OCI-LY1 (cell line): ENCODE results near the gene CHP2.

Source experiments
- H2AFZ ChIP-seq: fragments of 200-600 bp; sonication (generic), shearing (Covaris generic); 2 replicates; pipeline ENCODE4 v1.6.0; 2014; ENCODE audit warnings: antibody characterized with exemption, mild to moderate bottlenecking, low read length
- H3F3A ChIP-seq: fragments of 200-600 bp; sonication (generic), shearing (Covaris generic); 2 replicates; pipeline ENCODE4 v1.6.0; 2014; ENCODE audit warnings: mild to moderate bottlenecking, antibody characterized with exemption, low read length, moderate library complexity; ENCODE audit not compliant: insufficient read depth
- H3K27ac ChIP-seq: fragments of 200-600 bp; sonication (generic); 2 replicates; pipeline ENCODE4 v1.5.1; 2014; ENCODE audit warnings: low read length, mixed run types, mild to moderate bottlenecking, low read depth; ENCODE audit not compliant: poor library complexity, severe bottlenecking
- H3K27me3 ChIP-seq: fragments of 200-600 bp; sonication (generic); 2 replicates; pipeline ENCODE4 v1.6.0; 2014; ENCODE audit warnings: antibody characterized with exemption, mild to moderate bottlenecking, low read length, moderate library complexity; ENCODE audit not compliant: insufficient read depth
- H3K36me3 ChIP-seq: fragments of 200-600 bp; sonication (generic); 2 replicates; pipeline ENCODE4 v1.6.1; 2014; ENCODE audit warnings: mild to moderate bottlenecking, antibody characterized with exemption, low read length, moderate library complexity, mixed read lengths; ENCODE audit not compliant: insufficient read depth
- H3K4me1 ChIP-seq: fragments of 200-600 bp; sonication (generic); 2 replicates; pipeline ENCODE4 v1.5.1; 2014; ENCODE audit warnings: mild to moderate bottlenecking, low read length, moderate library complexity; ENCODE audit not compliant: insufficient read depth, severe bottlenecking
- H3K4me2 ChIP-seq: fragments of 200-600 bp; sonication (generic), shearing (Covaris generic); 2 replicates; pipeline ENCODE4 v1.6.1; 2014; ENCODE audit warnings: low read length
- H3K4me3 ChIP-seq: fragments of 200-600 bp; sonication (generic); 2 replicates; pipeline ENCODE4 v1.5.1; 2014; ENCODE audit warnings: low read length, low read depth, mild to moderate bottlenecking, mixed read lengths; ENCODE audit not compliant: poor library complexity, severe bottlenecking
- H3K79me2 ChIP-seq: fragments of 200-600 bp; shearing (Covaris generic); 2 replicates; pipeline ENCODE4 v1.6.1; 2016; ENCODE audit warnings: mixed run types, low read length, mixed read lengths; ENCODE audit not compliant: insufficient read depth
- H3K9ac ChIP-seq: fragments of 200-600 bp; sonication (generic), shearing (Covaris generic); 2 replicates; pipeline ENCODE4 v1.6.1; 2014; ENCODE audit warnings: mild to moderate bottlenecking, low read length, mixed read lengths
- H3K9me2 ChIP-seq: fragments of 200-600 bp; sonication (generic), shearing (Covaris generic); 2 replicates; pipeline ENCODE4 v1.6.1; 2014; ENCODE audit warnings: low read depth, mild to moderate bottlenecking, low read length, mixed read lengths
- H3K9me3 ChIP-seq: fragments of 200-600 bp; shearing (Covaris generic); 2 replicates; pipeline ENCODE4 v1.6.1; 2014; ENCODE audit warnings: low read length, mixed read lengths
- H4K20me1 ChIP-seq: fragments of 200-600 bp; sonication (generic), shearing (Covaris generic); 2 replicates; pipeline ENCODE4 v1.6.0; 2016; ENCODE audit warnings: mild to moderate bottlenecking, low read length; ENCODE audit not compliant: insufficient read depth
- EZH2 ChIP-seq: fragments of 200-600 bp; sonication (generic), shearing (Covaris generic); IDR thresholded peaks from 2 replicates; pipeline ENCODE4 v1.8.0; 2017; ENCODE audit warnings: borderline replicate concordance, mixed run types, mild to moderate bottlenecking, antibody characterized with exemption, low read length, moderate library complexity, mixed read lengths
- TF ChIP-seq, protein P1 (sequence below): fragments of 200-600 bp; sonication (generic), shearing (Covaris generic); IDR thresholded peaks from 2 replicates; pipeline ENCODE4 v1.5.1; 2017; ENCODE audit warnings: mild to moderate bottlenecking, antibody characterized with exemption, low read length, moderate library complexity, mixed read lengths

The CHP2 gene

GRCh38 chr16:23784811-23785447 lies 30.1 kb downstream of the CHP2 start:
- H3K9ac ChIP-seq = no peak overlapping the region
- no peaks in the 10 kb centered on the region for H4K20me1 ChIP-seq
- no peaks in the 10 kb centered on the region; the same call in 1 of the 2 replicates for H3K27me3 ChIP-seq
- H3K9me3 ChIP-seq = no peaks in the 10 kb centered on the region
- no peak overlapping the region for H3K27ac ChIP-seq
- peaks cover 9% of the 10 kb centered on the region for H3K4me1 ChIP-seq
- no peaks in the 10 kb centered on the region for H3F3A ChIP-seq
- TF ChIP-seq EZH2 = no peak
- TF ChIP-seq, protein P1, sequence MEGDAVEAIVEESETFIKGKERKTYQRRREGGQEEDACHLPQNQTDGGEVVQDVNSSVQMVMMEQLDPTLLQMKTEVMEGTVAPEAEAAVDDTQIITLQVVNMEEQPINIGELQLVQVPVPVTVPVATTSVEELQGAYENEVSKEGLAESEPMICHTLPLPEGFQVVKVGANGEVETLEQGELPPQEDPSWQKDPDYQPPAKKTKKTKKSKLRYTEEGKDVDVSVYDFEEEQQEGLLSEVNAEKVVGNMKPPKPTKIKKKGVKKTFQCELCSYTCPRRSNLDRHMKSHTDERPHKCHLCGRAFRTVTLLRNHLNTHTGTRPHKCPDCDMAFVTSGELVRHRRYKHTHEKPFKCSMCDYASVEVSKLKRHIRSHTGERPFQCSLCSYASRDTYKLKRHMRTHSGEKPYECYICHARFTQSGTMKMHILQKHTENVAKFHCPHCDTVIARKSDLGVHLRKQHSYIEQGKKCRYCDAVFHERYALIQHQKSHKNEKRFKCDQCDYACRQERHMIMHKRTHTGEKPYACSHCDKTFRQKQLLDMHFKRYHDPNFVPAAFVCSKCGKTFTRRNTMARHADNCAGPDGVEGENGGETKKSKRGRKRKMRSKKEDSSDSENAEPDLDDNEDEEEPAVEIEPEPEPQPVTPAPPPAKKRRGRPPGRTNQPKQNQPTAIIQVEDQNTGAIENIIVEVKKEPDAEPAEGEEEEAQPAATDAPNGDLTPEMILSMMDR = no peak
- no peaks in the 10 kb centered on the region for H3K9me2 ChIP-seq
- no peaks in the 10 kb centered on the region for H3K36me3 ChIP-seq
- no peaks in the 10 kb centered on the region for H3K79me2 ChIP-seq
- no peak overlapping the region for H3K4me2 ChIP-seq
- H3K4me3 ChIP-seq = no peak overlapping the region
- H2AFZ ChIP-seq = no peak overlapping the region

- no peaks in the 10 kb centered on the region; the same call in 1 of the 2 replicates for H3K27me3 ChIP-seq
- no peak overlapping the region for H3K27ac ChIP-seq
- no peaks in the 10 kb centered on the region for H3K9me3 ChIP-seq
- H3K9ac ChIP-seq = no peak overlapping the region
- no peaks in the 10 kb centered on the region for H3F3A ChIP-seq
- H3K4me1 ChIP-seq = peaks cover under 1% of the 10 kb centered on the region
- H3K36me3 ChIP-seq = no peaks in the 10 kb centered on the region
- no peaks in the 10 kb centered on the region for H3K79me2 ChIP-seq
- TF ChIP-seq EZH2 = no peak
- TF ChIP-seq, protein P1 = no peak
- H2AFZ ChIP-seq = no peak overlapping the region
- H4K20me1 ChIP-seq = no peaks in the 10 kb centered on the region
- H3K9me2 ChIP-seq = no peaks in the 10 kb centered on the region
- no peak overlapping the region for H3K4me3 ChIP-seq
- no peak overlapping the region for H3K4me2 ChIP-seq
Measured at GRCh38 chr16:23785842-23786241, 31.0 kb downstream of the CHP2 start.

DNA sequence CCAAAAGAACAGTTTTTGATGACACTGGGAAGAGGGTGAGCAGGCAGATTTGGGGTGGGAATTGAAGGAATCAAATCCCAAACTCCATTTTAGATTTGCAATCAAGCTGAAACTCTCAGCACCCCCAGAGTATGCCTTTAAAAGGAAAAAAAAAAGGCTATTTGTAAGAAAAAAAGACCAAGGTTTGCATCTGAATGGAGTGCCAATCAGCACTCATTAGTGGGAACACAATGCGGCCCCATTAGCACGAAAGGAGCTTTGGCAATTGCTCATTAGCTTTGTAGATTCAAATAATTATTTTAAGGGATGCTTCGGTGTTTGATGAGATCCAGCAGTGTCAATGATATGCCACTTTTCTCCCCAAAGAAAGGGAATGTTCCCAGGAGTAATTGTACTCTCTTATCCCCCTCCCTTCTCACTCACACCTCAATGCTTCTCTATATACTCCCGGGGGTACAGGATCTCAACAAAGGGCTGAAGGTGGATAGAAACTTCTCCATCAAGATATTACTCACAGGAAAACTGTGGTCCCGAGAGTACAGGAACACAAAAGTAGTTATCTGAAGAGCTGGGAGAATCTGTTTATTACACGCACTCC lies 32.2 kb downstream of the CHP2 start:
- no peaks in the 10 kb centered on the region; the same call in 1 of the 2 replicates for H3K27me3 ChIP-seq
- H3K4me3 ChIP-seq = no peak overlapping the region
- no peaks in the 10 kb centered on the region for H3F3A ChIP-seq
- TF ChIP-seq, protein P1 = no peak
- TF ChIP-seq EZH2 = no peak
- no peaks in the 10 kb centered on the region for H3K79me2 ChIP-seq
- H3K9me2 ChIP-seq = no peaks in the 10 kb centered on the region
- no peak overlapping the region for H3K27ac ChIP-seq
- no peaks in the 10 kb centered on the region for H3K36me3 ChIP-seq
- no peak overlapping the region for H3K4me2 ChIP-seq
- H3K9ac ChIP-seq = no peak overlapping the region
- no peak overlapping the region for H2AFZ ChIP-seq
- H4K20me1 ChIP-seq = no peaks in the 10 kb centered on the region
- no peaks in the 10 kb centered on the region for H3K4me1 ChIP-seq
- H3K9me3 ChIP-seq = no peaks in the 10 kb centered on the region
